K562 (cell line): ENCODE measurements around the gene WDR90. TPM values are rescaled to one million over a fixed set of nuclear protein-coding genes. Genes with fewer than 3 reads are reported as not detected.
A peak's percentile ranks its signal among the peaks of the same experiment; 100 is the strongest.

Experiments
- ELF4 ChIP-seq: fragments of 450-650 bp; formaldehyde crosslinking; IDR thresholded peaks from 2 replicates; pipeline ENCODE4 v1.4.0; 2022; ENCODE audit warnings: missing genetic modification characterization
- KDM5B ChIP-seq: fragments of 200-600 bp; sonication (generic); IDR thresholded peaks from 2 replicates; pipeline ENCODE4 v1.6.1; 2012; ENCODE audit warnings: low read depth, mild to moderate bottlenecking, moderate library complexity, low read length, control low read depth, inconsistent platforms; ENCODE audit not compliant: insufficient replicate concordance
- NBN ChIP-seq: fragments of 450-650 bp; IDR thresholded peaks from 2 replicates; pipeline ENCODE4 v1.6.1; 2016; ENCODE audit warnings: low read depth, mild to moderate bottlenecking
- PHF21A ChIP-seq: fragments of 450-650 bp; IDR thresholded peaks from 2 replicates; pipeline ENCODE4 v1.6.1; 2017; ENCODE audit warnings: low read depth, borderline replicate concordance
- POLR2AphosphoS5 ChIP-seq: IDR thresholded peaks from 2 replicates; pipeline ENCODE4 v1.6.1; 2011; ENCODE audit warnings: mild to moderate bottlenecking, low read depth, low read length, moderate library complexity; ENCODE audit not compliant: control insufficient read depth, insufficient read depth
- REST ChIP-seq, 2 experiments: fragments of 450-650 bp; formaldehyde crosslinking in 1 of 2; IDR thresholded peaks; 2 replicates each; pipeline versions ENCODE4 v1.4.0 to v1.6.1; 2014 to 2020; ENCODE audit warnings: mild to moderate bottlenecking in 2 of 2, borderline replicate concordance in 1 of 2, low read depth in 1 of 2
- polyA plus RNA-seq, 8 experiments: library from polyadenylated mRNA; depleted of rRNA in 4 of 8; stranded (reverse) in 5 of 8; unstranded in 3 of 8; fragments of >200 nt; fragmentation: Nextera tagmentation in 2 of 8; fragmentation: Illumina TruSeq in 1 of 8; extraction: Ambion mirVana in 2 of 8; extraction: Trizol in 1 of 8; gene quantifications; 2 replicates each; pipeline versions ENCODE4 v1.2.1 to v1.2.3, GENCODE V29; 2011 to 2014; ENCODE audit warnings: inconsistent platforms in 1 of 8, missing spikeins in 1 of 8
- total RNA-seq, 7 experiments: library from RNA; depleted of rRNA in 6 of 7; stranded (reverse); fragments of >200 nt in 6 of 7; fragmentation: Illumina TruSeq in 2 of 7; extraction: Trizol in 2 of 7; gene quantifications; 2 replicates each; pipeline versions ENCODE4 v1.2.1 to v1.2.3, GENCODE V29; 2011 to 2021; ENCODE audit warnings: low replicate concordance in 1 of 7
- TF ChIP-seq, protein P1 (sequence below), 2 experiments: fragments of 450-650 bp in 1 of 2; sonication (generic) in 1 of 2; formaldehyde crosslinking in 1 of 2; IDR thresholded peaks; 2 replicates each; pipeline versions ENCODE4 v1.7.1 to v1.9.0; 2016 to 2022; ENCODE audit warnings: inconsistent platforms in 1 of 2, mild to moderate bottlenecking in 1 of 2, missing genetic modification reagents in 1 of 2

Gene WDR90
- total and polyA plus RNA-seq, 9 of the 15 experiments (the other 6 are each of a cell fraction or from before 2014, with no cell fraction given), result 0.44 to 12.6 (median 3.3) TPM

DNA sequence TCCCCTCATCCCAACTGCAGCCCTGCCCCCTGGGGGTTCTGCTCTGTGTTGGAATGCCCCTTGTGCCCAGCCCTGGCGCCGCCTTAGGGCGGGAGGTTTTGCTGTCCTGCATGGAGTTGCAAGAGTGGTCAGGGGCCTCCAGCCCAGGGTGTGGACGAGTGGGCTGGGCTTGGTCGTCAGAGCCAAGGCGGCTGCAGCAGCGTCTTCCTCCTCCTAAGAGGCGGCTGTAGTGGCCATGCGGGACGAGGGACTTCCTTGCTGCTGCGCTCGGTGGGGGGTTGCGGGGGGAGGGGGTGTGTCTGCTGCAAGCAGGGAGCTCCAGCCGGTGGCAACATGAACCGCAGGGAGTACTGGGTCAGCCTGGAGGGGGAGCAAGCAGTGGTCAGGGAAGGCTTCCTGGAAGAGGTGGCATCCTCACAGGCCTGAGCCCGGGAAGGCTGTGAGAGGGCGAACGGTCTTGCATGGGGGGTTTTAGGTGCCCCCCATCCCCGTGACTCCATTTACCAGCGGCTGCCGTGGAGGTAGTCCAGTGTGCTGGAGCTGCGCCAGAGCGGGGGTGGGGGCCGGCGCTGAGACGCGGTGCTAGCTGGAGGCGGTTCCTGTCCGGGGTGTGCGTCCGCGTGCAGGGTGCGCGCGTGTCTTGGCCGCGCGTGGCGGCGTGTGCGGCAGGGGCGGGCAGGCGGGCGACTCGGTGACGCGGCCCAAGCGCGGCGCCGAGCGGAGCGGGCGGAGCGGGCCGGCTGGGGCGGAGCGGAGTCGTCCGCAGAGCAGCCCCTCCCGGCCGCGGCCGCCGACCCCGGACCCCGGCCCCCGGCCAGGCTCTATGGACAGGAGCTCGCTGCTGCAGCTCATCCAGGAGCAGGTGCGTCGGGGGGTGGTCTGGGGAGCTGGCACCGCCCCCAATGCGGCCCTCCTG is 26.1 kb downstream of the WDR90 start, which contains the start of gene RHBDL1 (continued):
- TF ChIP-seq, protein P1, sequence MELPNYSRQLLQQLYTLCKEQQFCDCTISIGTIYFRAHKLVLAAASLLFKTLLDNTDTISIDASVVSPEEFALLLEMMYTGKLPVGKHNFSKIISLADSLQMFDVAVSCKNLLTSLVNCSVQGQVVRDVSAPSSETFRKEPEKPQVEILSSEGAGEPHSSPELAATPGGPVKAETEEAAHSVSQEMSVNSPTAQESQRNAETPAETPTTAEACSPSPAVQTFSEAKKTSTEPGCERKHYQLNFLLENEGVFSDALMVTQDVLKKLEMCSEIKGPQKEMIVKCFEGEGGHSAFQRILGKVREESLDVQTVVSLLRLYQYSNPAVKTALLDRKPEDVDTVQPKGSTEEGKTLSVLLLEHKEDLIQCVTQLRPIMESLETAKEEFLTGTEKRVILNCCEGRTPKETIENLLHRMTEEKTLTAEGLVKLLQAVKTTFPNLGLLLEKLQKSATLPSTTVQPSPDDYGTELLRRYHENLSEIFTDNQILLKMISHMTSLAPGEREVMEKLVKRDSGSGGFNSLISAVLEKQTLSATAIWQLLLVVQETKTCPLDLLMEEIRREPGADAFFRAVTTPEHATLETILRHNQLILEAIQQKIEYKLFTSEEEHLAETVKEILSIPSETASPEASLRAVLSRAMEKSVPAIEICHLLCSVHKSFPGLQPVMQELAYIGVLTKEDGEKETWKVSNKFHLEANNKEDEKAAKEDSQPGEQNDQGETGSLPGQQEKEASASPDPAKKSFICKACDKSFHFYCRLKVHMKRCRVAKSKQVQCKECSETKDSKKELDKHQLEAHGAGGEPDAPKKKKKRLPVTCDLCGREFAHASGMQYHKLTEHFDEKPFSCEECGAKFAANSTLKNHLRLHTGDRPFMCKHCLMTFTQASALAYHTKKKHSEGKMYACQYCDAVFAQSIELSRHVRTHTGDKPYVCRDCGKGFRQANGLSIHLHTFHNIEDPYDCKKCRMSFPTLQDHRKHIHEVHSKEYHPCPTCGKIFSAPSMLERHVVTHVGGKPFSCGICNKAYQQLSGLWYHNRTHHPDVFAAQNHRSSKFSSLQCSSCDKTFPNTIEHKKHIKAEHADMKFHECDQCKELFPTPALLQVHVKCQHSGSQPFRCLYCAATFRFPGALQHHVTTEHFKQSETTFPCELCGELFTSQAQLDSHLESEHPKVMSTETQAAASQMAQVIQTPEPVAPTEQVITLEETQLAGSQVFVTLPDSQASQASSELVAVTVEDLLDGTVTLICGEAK (IDR thresholded peaks at IDR 0.05), result 0 out of 2 replicates have a peak, but pooled peaks have one; percentile 19
- TF ChIP-seq, protein P1 (CRISPR knock-in tag; IDR thresholded peaks at IDR 0.05), result no peak
- peak; percentile 54 for TF ChIP-seq KDM5B
- no peak for TF ChIP-seq PHF21A
- TF ChIP-seq REST (IDR thresholded peaks at IDR 0.05; ENCODE audit: borderline replicate concordance), result peak; percentile 45
- TF ChIP-seq REST (CRISPR knock-in tag; IDR thresholded peaks at IDR 0.05; ENCODE audit: low read depth), result 0 out of 2 replicates have a peak, but pooled peaks have one; percentile 55
- TF ChIP-seq ELF4 (CRISPR knock-in tag), result 0 out of 2 replicates have a peak, but pooled peaks have one; percentile 43
- 0 out of 2 replicates have a peak, but pooled peaks have one; percentile 26 for TF ChIP-seq POLR2AphosphoS5
- TF ChIP-seq NBN, result peak; percentile 58; the same call in 1 of the 2 replicates
